ENCODE results near the gene DGKI.

The DGKI gene

GRCh38 chr7:137804836-137805235 is 41.9 kb downstream of the DGKI start:
- in situ Hi-C loops (cut with MboI; ENCODE audit: low sequenced_read_pairs, unreplicated experiment) = no loop called here
- TF ChIP-seq CTCF (IDR thresholded peaks at IDR 0.05; ENCODE audit: borderline replicate concordance, control extremely low read depth, extremely low read depth, insufficient read depth, missing control alignments) = no peak
- DNase-seq (ENCODE audit: low spot score) = no peak

GRCh38 chr7:137801491-137801890 is 45.3 kb downstream of the DGKI start:
- DNase-seq (ENCODE audit: low spot score) = no peak
- no peak for TF ChIP-seq CTCF (IDR thresholded peaks at IDR 0.05; ENCODE audit: borderline replicate concordance, control extremely low read depth, extremely low read depth, insufficient read depth, missing control alignments)
- in situ Hi-C loops (cut with MboI; ENCODE audit: low sequenced_read_pairs, unreplicated experiment) = no loop called here

GRCh38 chr7:137801003-137801402 is 45.8 kb downstream of the DGKI start:
- in situ Hi-C loops (cut with MboI; ENCODE audit: low sequenced_read_pairs, unreplicated experiment) = no loop called here
- DNase-seq (ENCODE audit: low spot score) = no peak
- no peak for TF ChIP-seq CTCF (IDR thresholded peaks at IDR 0.05; ENCODE audit: borderline replicate concordance, control extremely low read depth, extremely low read depth, insufficient read depth, missing control alignments)

GRCh38 chr7:137798073-137798763 is 48.6 kb downstream of the DGKI start:
- in situ Hi-C loops (cut with MboI; ENCODE audit: low sequenced_read_pairs, unreplicated experiment) = no loop called here
- no peak for TF ChIP-seq CTCF (IDR thresholded peaks at IDR 0.05; ENCODE audit: borderline replicate concordance, control extremely low read depth, extremely low read depth, insufficient read depth, missing control alignments)
- peak; percentile 35 for DNase-seq (ENCODE audit: low spot score)

GRCh38 chr7:137795211-137795610 is 51.6 kb downstream of the DGKI start:
- in situ Hi-C loops (cut with MboI; ENCODE audit: low sequenced_read_pairs, unreplicated experiment) = no loop called here
- no peak for TF ChIP-seq CTCF (IDR thresholded peaks at IDR 0.05; ENCODE audit: borderline replicate concordance, control extremely low read depth, extremely low read depth, insufficient read depth, missing control alignments)
- DNase-seq (ENCODE audit: low spot score) = no peak

GRCh38 chr7:137791930-137792329 is 54.8 kb downstream of the DGKI start:
- in situ Hi-C loops (cut with MboI; ENCODE audit: low sequenced_read_pairs, unreplicated experiment) = no loop called here
- TF ChIP-seq CTCF (IDR thresholded peaks at IDR 0.05; ENCODE audit: borderline replicate concordance, control extremely low read depth, extremely low read depth, insufficient read depth, missing control alignments) = no peak
- no peak for DNase-seq (ENCODE audit: low spot score)

All from GM13976 (cell line).